GM19238 (cell line): ENCODE data around the gene MAN1A1.

Experiments
- DNase-seq: peaks from one replicate; pipeline ENCODE4 v3.0.0; 2011; ENCODE audit warnings: low spot score; ENCODE audit not compliant: insufficient read length

MAN1A1 gene

GRCh38 chr6:119346450-119346849 is 3.1 kb downstream of the MAN1A1 start:
- DNase-seq: no peak

DNA sequence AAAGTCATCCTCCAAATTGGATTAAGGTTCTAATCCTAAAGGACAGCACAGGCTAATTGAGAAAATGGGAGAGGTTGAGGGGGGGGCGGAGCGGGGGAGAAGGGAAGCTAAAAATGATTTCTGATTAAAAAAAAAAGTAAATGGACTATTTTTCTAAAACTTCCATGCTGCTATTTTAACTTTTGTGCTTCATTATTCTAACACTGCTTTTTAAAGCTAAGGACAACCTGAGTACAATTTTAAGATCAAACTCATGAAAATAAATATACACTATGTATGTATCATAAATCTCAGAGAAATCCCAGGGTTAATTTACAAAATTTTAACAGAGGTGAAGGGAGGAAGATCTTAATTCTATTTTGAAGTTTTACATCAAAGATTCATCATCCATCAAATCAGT is 4.4 kb downstream of the MAN1A1 start:
- DNase-seq: no peak

DNA sequence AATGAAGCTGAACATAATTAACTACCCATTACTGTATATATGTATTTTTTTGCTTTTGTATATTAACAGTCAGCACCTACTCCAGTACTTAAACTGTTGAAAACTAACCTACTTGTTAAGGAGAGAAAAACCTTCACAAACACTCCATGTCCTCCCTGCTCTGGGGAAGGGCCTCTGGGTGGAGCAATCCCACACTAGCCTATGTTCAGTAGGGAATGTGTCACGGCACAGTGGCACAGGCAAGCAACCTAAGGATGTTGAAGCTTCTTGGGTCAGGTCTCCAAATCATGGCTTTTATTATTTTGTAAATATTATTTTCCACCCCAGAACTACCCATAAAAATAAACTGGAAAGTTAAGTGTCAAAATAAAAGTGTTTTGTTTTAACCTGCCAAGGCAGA is 5.3 kb downstream of the MAN1A1 start:
- no peak for DNase-seq

GRCh38 chr6:119343573-119344146 is 5.9 kb downstream of the MAN1A1 start:
- DNase-seq: no peak

DNA sequence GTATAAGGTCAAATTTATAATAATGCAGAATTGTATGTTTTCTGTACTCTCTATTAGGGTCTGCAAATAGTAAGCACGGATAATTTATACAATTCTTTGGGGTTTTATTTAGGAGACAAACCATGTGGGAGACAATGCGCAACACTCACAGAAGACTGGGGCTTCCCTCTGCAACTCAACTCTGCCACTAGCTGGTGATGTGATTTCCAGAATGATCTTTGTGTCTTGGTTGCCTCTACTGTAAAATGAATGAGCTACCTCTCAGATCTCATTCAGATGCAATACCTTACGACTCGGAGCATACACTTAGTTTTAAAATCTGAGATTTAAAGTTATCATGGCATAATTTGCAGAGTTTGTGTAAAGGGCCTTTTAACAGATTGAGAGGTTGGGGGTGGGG is 6.4 kb downstream of the MAN1A1 start:
- DNase-seq: no peak

GRCh38 chr6:119342430-119342829 is 7.1 kb downstream of the MAN1A1 start:
- no peak for DNase-seq

DNA sequence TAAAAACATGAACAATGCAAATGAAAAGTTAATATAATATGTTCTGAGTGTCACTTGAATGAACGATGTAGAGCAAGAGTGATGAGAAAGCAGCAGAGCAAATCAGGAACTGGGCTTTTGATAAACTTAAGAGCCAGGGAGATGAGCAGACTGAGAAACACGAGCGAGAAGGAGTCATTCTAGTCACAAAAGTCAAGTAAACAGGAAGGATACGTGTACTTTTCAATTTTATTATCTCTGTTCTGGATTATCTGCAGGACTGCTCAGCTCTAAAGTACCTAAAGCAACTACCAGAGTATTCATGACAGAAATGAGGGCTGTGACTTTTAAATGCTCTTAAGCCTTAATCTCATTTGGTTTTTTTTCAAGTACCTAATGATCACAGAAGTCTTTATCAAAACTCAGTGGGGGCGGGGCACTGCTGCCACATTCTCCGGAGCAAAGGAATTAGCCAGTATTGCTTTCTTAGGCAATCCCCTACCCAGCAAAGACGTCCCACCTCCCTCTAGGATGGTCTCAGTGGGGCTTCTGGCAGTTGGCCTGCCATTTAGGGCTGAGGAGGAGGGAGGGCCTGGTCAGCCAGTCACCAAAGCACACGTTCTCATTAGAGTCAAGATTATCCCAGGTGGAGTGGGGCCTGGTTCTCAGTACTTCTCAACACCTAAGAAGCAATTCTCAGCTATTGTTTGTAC is 8.6 kb downstream of the MAN1A1 start:
- no peak for DNase-seq

- DNase-seq: no peak
Measured at GRCh38 chr6:119339941-119340456, 9.6 kb downstream of the MAN1A1 start.

GRCh38 chr6:119337762-119338161 is 11.8 kb downstream of the MAN1A1 start:
- DNase-seq: no peak

DNA sequence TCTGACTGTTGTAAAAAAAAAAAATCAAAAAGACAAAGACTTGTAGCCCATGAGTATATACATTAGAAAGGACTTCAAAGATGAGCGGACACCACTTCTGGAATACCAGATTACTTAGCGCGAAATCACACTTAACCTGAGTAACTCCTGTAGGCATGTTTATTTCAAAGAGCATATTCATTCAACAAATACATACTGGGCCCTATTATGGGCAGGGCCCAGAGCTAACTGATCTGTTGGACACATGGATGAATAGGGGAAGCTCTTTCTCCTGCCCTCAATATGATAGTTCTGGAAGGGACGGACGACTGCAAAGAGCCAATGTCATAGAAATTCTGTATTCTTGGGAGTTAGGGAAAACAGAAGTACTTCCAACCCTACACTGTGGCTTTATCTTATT is 12.3 kb downstream of the MAN1A1 start:
- no peak for DNase-seq

GRCh38 chr6:119334535-119335264 is 14.9 kb downstream of the MAN1A1 start:
- no peak for DNase-seq

- no peak for DNase-seq
Measured at GRCh38 chr6:119333707-119334295, 15.8 kb downstream of the MAN1A1 start.

- DNase-seq: no peak
Measured at GRCh38 chr6:119333063-119333609, 16.4 kb downstream of the MAN1A1 start.

- DNase-seq: no peak
Measured at GRCh38 chr6:119331663-119332286, 17.8 kb downstream of the MAN1A1 start.

GRCh38 chr6:119330520-119331113 is 18.9 kb downstream of the MAN1A1 start:
- no peak for DNase-seq

DNA sequence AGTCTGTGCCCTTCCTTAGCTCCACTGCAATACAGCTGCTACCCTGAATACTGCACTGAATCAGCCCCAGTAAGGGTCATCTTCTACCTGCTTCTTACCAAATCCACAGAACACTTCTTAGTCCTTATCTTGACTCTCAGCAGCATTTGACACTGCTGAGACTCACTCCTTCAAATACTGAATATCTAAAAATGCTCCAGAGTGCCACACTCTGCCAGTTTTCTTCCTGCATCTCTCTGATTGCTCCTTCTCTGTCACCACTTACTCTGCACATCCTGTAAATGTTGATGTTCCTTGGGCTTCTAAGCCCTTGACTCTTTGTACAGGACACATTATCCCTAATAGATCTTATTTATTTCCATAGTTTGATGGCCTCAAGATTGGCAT is 19.8 kb downstream of the MAN1A1 start:
- no peak for DNase-seq

DNA sequence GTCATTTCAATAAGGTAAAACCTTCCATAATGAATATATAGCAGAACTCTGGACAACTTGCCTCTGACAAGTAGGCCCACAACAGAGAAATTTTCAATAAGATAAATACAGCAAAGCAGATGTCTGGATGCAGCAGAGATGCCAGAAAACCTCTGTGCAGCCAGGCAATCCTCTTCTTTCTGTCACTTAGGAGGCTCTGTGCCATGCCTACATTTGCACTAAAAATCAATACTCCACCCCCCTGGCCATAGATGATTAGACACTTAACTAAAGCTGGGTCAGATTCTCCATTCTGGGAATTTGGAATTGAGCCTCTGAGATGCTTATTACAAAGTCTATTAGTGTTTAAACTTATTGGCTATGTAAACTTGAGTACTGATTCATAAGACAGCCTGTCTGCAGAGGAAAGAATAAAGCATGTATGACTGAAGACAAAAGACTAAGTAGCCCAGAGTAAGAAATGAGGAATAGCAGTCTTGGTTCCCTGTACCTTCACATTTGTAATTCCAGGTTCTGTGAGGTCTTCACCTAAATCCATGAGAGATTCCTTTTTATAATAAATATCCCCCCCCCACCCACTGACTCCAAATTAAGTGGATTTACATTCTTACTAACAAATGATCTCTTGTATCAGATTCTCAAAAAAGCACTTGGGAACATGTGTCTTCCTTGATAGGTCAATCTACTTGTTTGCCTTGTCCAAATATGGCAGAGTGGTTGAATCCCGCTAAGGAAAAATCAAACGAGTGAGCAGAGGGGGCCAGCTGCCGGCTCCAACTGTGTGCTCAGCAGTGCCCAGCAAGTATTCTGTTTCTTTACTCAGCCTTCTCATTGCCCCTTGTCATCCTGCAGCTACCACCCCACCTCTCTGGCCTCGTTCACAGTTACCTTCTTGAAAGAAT is 20.4 kb downstream of the MAN1A1 start:
- DNase-seq: no peak

DNA sequence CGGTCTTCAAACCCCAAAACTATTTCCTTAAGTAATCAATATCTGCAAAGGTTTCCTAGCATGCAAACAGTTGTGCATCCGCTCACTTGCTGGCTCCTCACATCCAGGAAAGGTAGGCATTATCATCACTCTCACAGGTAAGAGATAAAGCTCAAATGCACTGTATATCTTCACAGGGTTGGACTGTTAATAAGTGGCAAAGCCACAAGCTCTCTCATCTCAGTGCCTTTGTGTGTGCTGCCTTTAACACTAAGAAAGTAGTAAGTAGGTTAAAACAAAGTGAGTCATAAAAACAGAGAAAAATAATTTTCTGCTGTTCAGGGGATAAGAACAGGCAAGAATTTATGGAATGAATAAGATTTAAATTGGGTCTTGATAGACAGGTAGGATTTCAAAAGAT is 21.3 kb downstream of the MAN1A1 start:
- DNase-seq: no peak

DNA sequence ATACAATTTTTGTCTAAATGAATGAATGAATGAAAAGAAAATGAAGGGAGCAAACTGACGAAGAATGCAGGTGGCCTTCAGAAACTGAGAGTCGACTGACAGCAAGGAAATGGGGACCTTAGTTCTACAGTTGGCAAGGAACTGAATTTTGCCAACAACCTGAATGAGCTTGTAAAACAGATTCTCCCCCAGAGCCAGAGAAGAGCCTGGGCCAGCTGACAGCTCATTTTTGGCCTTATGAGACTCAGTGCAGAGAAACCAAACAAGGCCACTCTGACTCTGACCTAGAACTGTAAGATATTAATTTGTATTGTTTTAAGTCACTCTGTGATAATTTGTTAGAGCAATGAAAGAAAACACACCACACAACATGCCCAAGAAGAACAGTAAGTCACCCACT is 21.8 kb downstream of the MAN1A1 start:
- DNase-seq: no peak
